ELR (cell line): ENCODE measurements around the gene PDGFA.
A peak's percentile ranks its signal among the peaks of the same experiment; 100 is the strongest.

Experiments used
- DNase-seq: peaks from one replicate; pipeline ENCODE4 v3.0.0-alpha.2; 2015; ENCODE audit warnings: low read depth

PDGFA gene

GRCh38 chr7:536231-536630 is 16.6 kb upstream of the PDGFA start:
- no peak for DNase-seq

- no peak for DNase-seq
Observed at GRCh38 chr7:534959-535358, 15.3 kb upstream of the PDGFA start.

GRCh38 chr7:534075-534474 is 14.4 kb upstream of the PDGFA start:
- DNase-seq = no peak

GRCh38 chr7:533266-533665 is 13.6 kb upstream of the PDGFA start:
- DNase-seq = no peak

- no peak for DNase-seq
Observed at GRCh38 chr7:532379-533143, 12.9 kb upstream of the PDGFA start.

GRCh38 chr7:531777-532176 is 12.1 kb upstream of the PDGFA start:
- no peak for DNase-seq

GRCh38 chr7:528451-528850 is 8.8 kb upstream of the PDGFA start:
- DNase-seq = no peak

GRCh38 chr7:527723-528122 is 8.1 kb upstream of the PDGFA start:
- no peak for DNase-seq

- DNase-seq = no peak
Observed at GRCh38 chr7:526460-527034, 6.9 kb upstream of the PDGFA start.

GRCh38 chr7:525740-526139 is 6.1 kb upstream of the PDGFA start:
- DNase-seq = peak; percentile 42

GRCh38 chr7:524800-525199 is 5.2 kb upstream of the PDGFA start:
- no peak for DNase-seq

- no peak for DNase-seq
Observed at GRCh38 chr7:523347-524336, 4.0 kb upstream of the PDGFA start.

- no peak for DNase-seq
Observed at GRCh38 chr7:522951-523314, 3.3 kb upstream of the PDGFA start.

GRCh38 chr7:522071-522950 is 2.7 kb upstream of the PDGFA start:
- DNase-seq = peak; percentile 46

- DNase-seq = peak; percentile 60
Observed at GRCh38 chr7:521221-522070, 1.8 kb upstream of the PDGFA start.

GRCh38 chr7:520503-521161 is 986 bp upstream of the PDGFA start:
- no peak for DNase-seq

- peak; percentile 76 for DNase-seq
Observed at GRCh38 chr7:518630-519483, 789 bp downstream of the PDGFA start.

- peak; percentile 66 for DNase-seq
Observed at GRCh38 chr7:517774-518629, 1.6 kb downstream of the PDGFA start.
